Upper lobe of left lung (tissue), 6 donors: Measurements from ENCODE around the gene SORBS2. TPM values are rescaled to one million over a fixed set of nuclear protein-coding genes. Genes with fewer than 3 reads are reported as not detected.

Experiments
- ATAC-seq, 2 donors: fragments of 200-7000 bp; cut with Tn5 transposase; one replicate each; pipeline ENCODE4 v1.9.1; 2022; ENCODE audit warnings: mild to moderate bottlenecking in 2 of 2, moderate library complexity in 2 of 2; ENCODE audit not compliant: low FRiP score in 2 of 2
- DNase-seq, 2 donors: peaks; one replicate each; pipeline ENCODE4 v3.0.0-alpha.2; 2019 to 2020
- H3K27ac ChIP-seq, 4 donors: fragments of 200-600 bp; sonication (generic); one replicate each; pipeline ENCODE4 v1.5.1; 2016 to 2019
- H3K27me3 ChIP-seq, 4 donors: fragments of 200-600 bp; sonication (generic); one replicate each; pipeline ENCODE4 v1.5.1; 2017 to 2019
- H3K36me3 ChIP-seq, 4 donors: fragments of 200-600 bp; sonication (generic); one replicate each; pipeline ENCODE4 v1.5.1; 2016 to 2019
- H3K4me1 ChIP-seq, 4 donors: fragments of 200-600 bp; sonication (generic); one replicate each; pipeline ENCODE4 v1.5.1; 2018 to 2019
- H3K4me3 ChIP-seq, 4 donors: fragments of 200-600 bp; sonication (generic); one replicate each; pipeline ENCODE4 v1.5.1; 2017 to 2019; ENCODE audit warnings: mild to moderate bottlenecking in 2 of 4, moderate library complexity in 1 of 4
- H3K9me3 ChIP-seq, 4 donors: fragments of 200-600 bp; sonication (generic); one replicate each; pipeline ENCODE4 v1.5.1; 2018 to 2019
- EP300 ChIP-seq, 4 donors: sonication (generic); formaldehyde crosslinking; IDR thresholded peaks; one replicate each; pipeline ENCODE4 v1.5.1; 2017; ENCODE audit warnings: antibody characterized with exemption in 4 of 4, control low read depth in 2 of 4
- POLR2A ChIP-seq, 4 donors: fragments of 450-650 bp; IDR thresholded peaks; one replicate each; pipeline ENCODE4 v1.5.1; 2016 to 2017; ENCODE audit warnings: antibody characterized with exemption in 4 of 4, mild to moderate bottlenecking in 2 of 4
- POLR2AphosphoS5 ChIP-seq, 2 donors: sonication (generic); formaldehyde crosslinking; IDR thresholded peaks; one replicate each; pipeline ENCODE4 v1.5.1; 2017; ENCODE audit warnings: antibody characterized with exemption in 2 of 2
- WGBS, 2 donors: methylation state at CpG; one replicate each; pipeline ENCODE4 v1.1.5; 2017 to 2018; 5-methylcytosine and 5-hydroxymethylcytosine counted together
- total RNA-seq, 6 donors: library from RNA; depleted of rRNA in 4 of 6; stranded (reverse); fragments of >200 nt in 4 of 6; gene quantifications; one replicate each; pipeline versions ENCODE4 v1.1.0 to v1.2.1, GENCODE V29; 2016 to 2021
- TF ChIP-seq, protein P1 (sequence below), 6 experiments: fragments of 450-650 bp in 4 of 6; fragments of 200-600 bp in 2 of 6; sonication (generic) in 2 of 6; IDR thresholded peaks; one replicate each; pipeline ENCODE4 v1.5.1; 2016 to 2019; ENCODE audit warnings: antibody characterized with exemption in 6 of 6
- donor health status: DM: no; HTN: no; CAD: no; lungs with moderate emphysema.
- donor health status: DM: no; HTN: yes; CAD: no; lungs with severe emphysema.

The SORBS2 gene
- total RNA-seq, 6 donors from 2014 or later = 35.4 to 83.2 (median 58.1) TPM

DNA sequence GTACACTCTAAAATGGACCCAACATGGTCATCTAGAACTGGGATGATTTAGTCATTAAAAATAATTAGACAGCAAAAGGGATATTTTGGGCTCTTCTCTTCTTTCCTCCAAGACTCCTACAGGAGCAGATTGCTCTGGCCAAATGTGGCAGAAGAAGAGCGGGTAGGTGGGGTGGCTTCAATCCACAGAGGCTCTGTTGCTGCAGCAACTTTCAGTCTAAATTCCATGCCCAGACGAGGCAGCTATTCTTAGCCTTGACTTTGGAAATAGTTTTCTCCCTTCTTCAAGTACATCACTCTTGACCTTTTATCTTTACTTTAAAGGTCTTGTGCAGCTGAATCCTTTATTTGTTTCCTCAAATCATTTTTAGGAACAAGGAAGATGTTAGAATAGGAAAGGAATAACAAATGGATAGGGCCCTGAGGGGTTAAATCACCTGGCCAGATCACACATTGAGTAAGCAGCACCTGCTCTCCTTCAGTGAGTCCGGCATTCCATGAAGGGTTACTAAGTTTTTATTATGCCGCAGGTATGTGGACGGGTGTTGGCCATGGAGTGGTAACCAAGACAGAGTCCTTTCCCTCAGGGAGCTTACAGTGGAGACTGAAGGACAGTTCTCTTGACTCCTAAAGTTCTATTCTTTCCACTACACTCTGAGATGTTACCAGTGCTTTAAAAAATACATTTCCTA is 19.3 kb upstream of the SORBS2 start:
- TF ChIP-seq, protein P1, sequence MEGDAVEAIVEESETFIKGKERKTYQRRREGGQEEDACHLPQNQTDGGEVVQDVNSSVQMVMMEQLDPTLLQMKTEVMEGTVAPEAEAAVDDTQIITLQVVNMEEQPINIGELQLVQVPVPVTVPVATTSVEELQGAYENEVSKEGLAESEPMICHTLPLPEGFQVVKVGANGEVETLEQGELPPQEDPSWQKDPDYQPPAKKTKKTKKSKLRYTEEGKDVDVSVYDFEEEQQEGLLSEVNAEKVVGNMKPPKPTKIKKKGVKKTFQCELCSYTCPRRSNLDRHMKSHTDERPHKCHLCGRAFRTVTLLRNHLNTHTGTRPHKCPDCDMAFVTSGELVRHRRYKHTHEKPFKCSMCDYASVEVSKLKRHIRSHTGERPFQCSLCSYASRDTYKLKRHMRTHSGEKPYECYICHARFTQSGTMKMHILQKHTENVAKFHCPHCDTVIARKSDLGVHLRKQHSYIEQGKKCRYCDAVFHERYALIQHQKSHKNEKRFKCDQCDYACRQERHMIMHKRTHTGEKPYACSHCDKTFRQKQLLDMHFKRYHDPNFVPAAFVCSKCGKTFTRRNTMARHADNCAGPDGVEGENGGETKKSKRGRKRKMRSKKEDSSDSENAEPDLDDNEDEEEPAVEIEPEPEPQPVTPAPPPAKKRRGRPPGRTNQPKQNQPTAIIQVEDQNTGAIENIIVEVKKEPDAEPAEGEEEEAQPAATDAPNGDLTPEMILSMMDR (IDR thresholded peaks at IDR 0.05) = no peak
- TF ChIP-seq POLR2A (IDR thresholded peaks at IDR 0.05) = no peak
- no peak for TF ChIP-seq POLR2AphosphoS5 (IDR thresholded peaks at IDR 0.05)
- TF ChIP-seq EP300 (IDR thresholded peaks at IDR 0.05) = no peak
- Histone ChIP-seq H3K27ac (no peak overlapping the region), H3K9me3 (no peaks in the 10 kb centered on the region), H3K4me3 (no peak overlapping the region), H3K4me1 (no peaks in the 10 kb centered on the region), H3K36me3 (no peaks in the 10 kb centered on the region), H3K27me3 (no peaks in the 10 kb centered on the region)
- DNase-seq (no peak), ATAC-seq (no peak)
- 76 to 86% methylated on average over 5 of the region's 5 CpGs for WGBS, 2 donors

DNA sequence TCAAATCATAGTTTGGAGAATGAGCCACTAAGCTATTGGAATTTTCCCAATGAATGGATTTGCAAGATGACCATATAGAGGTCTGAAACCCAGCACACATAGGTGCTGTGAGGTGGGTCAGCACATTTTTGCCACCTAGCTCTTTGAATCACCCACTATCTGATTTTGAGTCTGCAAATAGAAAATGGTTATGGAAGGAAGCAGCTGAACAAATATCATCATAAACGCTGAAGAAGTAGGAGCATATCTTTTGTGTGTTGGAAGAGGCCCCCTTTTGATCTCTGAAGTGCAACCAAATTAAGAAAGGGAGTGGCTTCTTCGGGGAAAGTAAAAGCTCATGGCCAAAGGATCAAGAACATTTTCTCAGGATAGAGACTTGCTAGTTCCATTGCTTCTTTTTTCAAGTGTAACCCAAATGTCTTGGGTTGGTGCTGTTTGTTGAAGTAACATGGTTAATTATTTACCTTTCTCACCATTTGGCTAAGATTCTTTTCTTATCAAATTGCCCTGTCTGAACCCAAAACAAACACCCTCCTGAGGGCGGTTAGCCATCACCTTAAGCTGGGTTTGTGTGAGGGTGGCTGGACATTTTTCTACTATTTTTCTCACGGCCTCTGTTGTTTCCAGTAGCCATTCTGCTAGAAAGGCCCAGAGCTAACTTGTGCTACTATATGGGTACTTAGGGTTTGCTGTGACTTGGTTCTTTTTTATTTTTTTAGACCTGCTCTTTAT is 18.4 kb upstream of the SORBS2 start:
- no peak for TF ChIP-seq EP300 (IDR thresholded peaks at IDR 0.05)
- TF ChIP-seq POLR2AphosphoS5 (IDR thresholded peaks at IDR 0.05) = no peak
- no peak for TF ChIP-seq POLR2A (IDR thresholded peaks at IDR 0.05)
- TF ChIP-seq, protein P1 (IDR thresholded peaks at IDR 0.05) = no peak
- 59 to 67% methylated on average over 4 of the region's 4 CpGs for WGBS, 2 donors
- Histone ChIP-seq H3K4me3 (no peak overlapping the region), H3K4me1 (no peaks in the 10 kb centered on the region), H3K27ac (no peak overlapping the region), H3K27me3 (no peaks in the 10 kb centered on the region), H3K9me3 (no peaks in the 10 kb centered on the region), H3K36me3 (no peaks in the 10 kb centered on the region)
- no peak for ATAC-seq
- no peak for DNase-seq

DNA sequence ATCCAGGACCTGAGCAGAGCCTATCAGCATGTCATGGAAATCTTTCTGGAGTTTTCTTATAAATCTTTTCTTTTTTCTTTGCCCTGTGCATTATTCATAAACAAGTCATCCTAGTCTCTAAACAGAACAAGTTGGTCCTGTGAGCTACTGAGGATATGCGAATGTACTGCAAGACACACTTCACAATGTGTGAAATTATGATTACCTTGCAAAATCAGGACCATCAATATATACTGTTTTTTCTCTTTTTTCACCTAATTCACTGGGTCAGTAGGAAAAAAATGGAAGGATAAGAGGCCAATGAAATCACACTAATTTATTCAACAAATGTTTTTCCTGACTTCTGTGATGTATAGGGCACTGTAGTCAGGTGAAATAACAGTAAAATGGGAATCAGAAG is 14.4 kb upstream of the SORBS2 start:
- ATAC-seq = no peak
- TF ChIP-seq, protein P1 (IDR thresholded peaks at IDR 0.05) = no peak
- TF ChIP-seq EP300 (IDR thresholded peaks at IDR 0.05) (no peak), POLR2A (IDR thresholded peaks at IDR 0.05) (no peak), POLR2AphosphoS5 (IDR thresholded peaks at IDR 0.05) (no peak)
- H3K27ac ChIP-seq = no peak overlapping the region
- H3K36me3 ChIP-seq = no peaks in the 10 kb centered on the region
- no peaks in the 10 kb centered on the region for H3K4me1 ChIP-seq
- no peak for DNase-seq
- no peaks in the 10 kb centered on the region for H3K27me3 ChIP-seq
- no peaks in the 10 kb centered on the region for H3K9me3 ChIP-seq
- H3K4me3 ChIP-seq = no peak overlapping the region
- WGBS, 2 donors = 0% methylated on average over 1 of the region's 1 CpG

DNA sequence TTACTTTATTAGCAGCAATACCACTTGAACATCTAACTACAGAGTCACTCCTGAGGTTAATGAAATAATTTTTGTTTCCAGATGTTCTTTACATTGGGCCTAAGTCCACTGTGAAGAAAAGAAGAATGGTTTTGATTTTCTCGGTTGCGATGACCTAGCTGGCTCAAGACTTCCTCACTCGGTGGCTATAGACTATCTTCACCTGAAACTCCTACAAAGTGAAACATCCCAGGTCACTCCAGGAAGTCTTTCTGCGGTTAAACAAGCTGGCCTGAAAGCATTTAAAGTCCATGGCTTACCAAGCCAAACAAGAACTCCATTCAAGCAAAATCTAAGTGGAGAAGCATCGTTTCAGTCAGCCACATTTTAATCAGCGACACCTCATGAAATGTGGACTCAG is 13.7 kb upstream of the SORBS2 start:
- H3K27ac ChIP-seq = no peak overlapping the region
- TF ChIP-seq, protein P1 (IDR thresholded peaks at IDR 0.05) = no peak
- TF ChIP-seq POLR2AphosphoS5 (IDR thresholded peaks at IDR 0.05) (no peak), POLR2A (IDR thresholded peaks at IDR 0.05) (no peak), EP300 (IDR thresholded peaks at IDR 0.05) (no peak)
- DNase-seq (no peak), ATAC-seq (no peak)
- H3K4me1 ChIP-seq = no peaks in the 10 kb centered on the region
- H3K27me3 ChIP-seq = no peaks in the 10 kb centered on the region
- H3K9me3 ChIP-seq = no peaks in the 10 kb centered on the region
- no peaks in the 10 kb centered on the region for H3K36me3 ChIP-seq
- WGBS, 2 donors = 86 to 93% methylated on average over 6 of the region's 6 CpGs
- H3K4me3 ChIP-seq = no peak overlapping the region
